Effector CD4-positive, alpha-beta T cell (primary cell): ENCODE data around the gene CCNG1.
"Not testable (repeated sequence)": the region's sequence is repeated elsewhere in the genome, so short reads cannot be mapped to it uniquely, and the experiment has no call there.

Source experiments
- DNase-seq: peaks from one replicate; pipeline ENCODE4 v3.0.0-alpha.2; 2020
- total RNA-seq: gene quantifications from one replicate; lab custom pipeline; 2026; lab: John Stamatoyannopoulos, UW

Gene CCNG1
- total RNA-seq, result 107 reads per million, percentile 84 among the genes with 10 or more reads in this experiment

GRCh38 chr5:163437309-163438182, at the start of gene CCNG1:
Gene CCNG1 (plus strand): TSS chr5:163437595. CDS start chr5:163439257, 1,662 bp downstream.
- DNase-seq, result peak; percentile 83

- no peak for DNase-seq
Measured at GRCh38 chr5:163395792-163396191, 41.6 kb upstream of the CCNG1 start.

GRCh38 chr5:163396818-163397340, 40.5 kb upstream of the CCNG1 start:
- not testable (repeated sequence) for DNase-seq

GRCh38 chr5:163397354-163397753, 40.0 kb upstream of the CCNG1 start:
- DNase-seq, result no peak

- DNase-seq, result no peak
Measured at GRCh38 chr5:163399923-163400322, 37.5 kb upstream of the CCNG1 start.

GRCh38 chr5:163401271-163401670, 36.1 kb upstream of the CCNG1 start:
- no peak for DNase-seq

GRCh38 chr5:163402007-163402406, 35.4 kb upstream of the CCNG1 start:
- DNase-seq, result no peak

- DNase-seq, result no peak
Measured at GRCh38 chr5:163404364-163405173, 32.8 kb upstream of the CCNG1 start.

- DNase-seq, result no peak
Measured at GRCh38 chr5:163407034-163407655, 30.2 kb upstream of the CCNG1 start.

- peak; percentile 45 for DNase-seq
Measured at GRCh38 chr5:163408311-163408923, 29.0 kb upstream of the CCNG1 start.

GRCh38 chr5:163409384-163409783, 28.0 kb upstream of the CCNG1 start:
- no peak for DNase-seq

- no peak for DNase-seq
Measured at GRCh38 chr5:163410505-163410904, 26.9 kb upstream of the CCNG1 start.

- not testable (repeated sequence) for DNase-seq
Measured at GRCh38 chr5:163415673-163416072, 21.7 kb upstream of the CCNG1 start.

GRCh38 chr5:163424836-163425235, 12.6 kb upstream of the CCNG1 start:
- no peak for DNase-seq

GRCh38 chr5:163426128-163426527, 11.3 kb upstream of the CCNG1 start:
- DNase-seq, result not testable (repeated sequence)

- DNase-seq, result no peak
Measured at GRCh38 chr5:163432544-163432943, 4.9 kb upstream of the CCNG1 start.

- DNase-seq, result no peak
Measured at GRCh38 chr5:163433271-163433670, 4.1 kb upstream of the CCNG1 start.

GRCh38 chr5:163434401-163434866, 3.0 kb upstream of the CCNG1 start:
- no peak for DNase-seq

- no peak for DNase-seq
Measured at GRCh38 chr5:163436515-163436914, 880 bp upstream of the CCNG1 start.

GRCh38 chr5:163437011-163437308, 435 bp upstream of the CCNG1 start:
- DNase-seq, result no peak

GRCh38 chr5:163439092-163439425, 1.7 kb downstream of the CCNG1 start:
- no peak for DNase-seq

GRCh38 chr5:163440954-163441353, 3.6 kb downstream of the CCNG1 start:
- DNase-seq, result no peak

- no peak for DNase-seq
Measured at GRCh38 chr5:163444526-163444925, 7.1 kb downstream of the CCNG1 start.
